Measurements from ENCODE around the gene BTBD18.

- TF ChIP-seq, protein P1, sequence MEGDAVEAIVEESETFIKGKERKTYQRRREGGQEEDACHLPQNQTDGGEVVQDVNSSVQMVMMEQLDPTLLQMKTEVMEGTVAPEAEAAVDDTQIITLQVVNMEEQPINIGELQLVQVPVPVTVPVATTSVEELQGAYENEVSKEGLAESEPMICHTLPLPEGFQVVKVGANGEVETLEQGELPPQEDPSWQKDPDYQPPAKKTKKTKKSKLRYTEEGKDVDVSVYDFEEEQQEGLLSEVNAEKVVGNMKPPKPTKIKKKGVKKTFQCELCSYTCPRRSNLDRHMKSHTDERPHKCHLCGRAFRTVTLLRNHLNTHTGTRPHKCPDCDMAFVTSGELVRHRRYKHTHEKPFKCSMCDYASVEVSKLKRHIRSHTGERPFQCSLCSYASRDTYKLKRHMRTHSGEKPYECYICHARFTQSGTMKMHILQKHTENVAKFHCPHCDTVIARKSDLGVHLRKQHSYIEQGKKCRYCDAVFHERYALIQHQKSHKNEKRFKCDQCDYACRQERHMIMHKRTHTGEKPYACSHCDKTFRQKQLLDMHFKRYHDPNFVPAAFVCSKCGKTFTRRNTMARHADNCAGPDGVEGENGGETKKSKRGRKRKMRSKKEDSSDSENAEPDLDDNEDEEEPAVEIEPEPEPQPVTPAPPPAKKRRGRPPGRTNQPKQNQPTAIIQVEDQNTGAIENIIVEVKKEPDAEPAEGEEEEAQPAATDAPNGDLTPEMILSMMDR (IDR thresholded peaks at IDR 0.05), result no peak
- no peak for TF ChIP-seq ZFX (IDR thresholded peaks at IDR 0.05; ENCODE audit: borderline replicate concordance)
These were observed 41.7 kb downstream of the BTBD18 start for GRCh38 chr11:57709802-57710367.

Data from 22Rv1 (cell line).